Measurements from ENCODE around the gene CCDC146. TPM values are rescaled to one million over a fixed set of nuclear protein-coding genes. Genes with fewer than 3 reads are reported as not detected.

Gene CCDC146
- total RNA-seq, 1 experiment from 2014 or later = 2.2 TPM

DNA sequence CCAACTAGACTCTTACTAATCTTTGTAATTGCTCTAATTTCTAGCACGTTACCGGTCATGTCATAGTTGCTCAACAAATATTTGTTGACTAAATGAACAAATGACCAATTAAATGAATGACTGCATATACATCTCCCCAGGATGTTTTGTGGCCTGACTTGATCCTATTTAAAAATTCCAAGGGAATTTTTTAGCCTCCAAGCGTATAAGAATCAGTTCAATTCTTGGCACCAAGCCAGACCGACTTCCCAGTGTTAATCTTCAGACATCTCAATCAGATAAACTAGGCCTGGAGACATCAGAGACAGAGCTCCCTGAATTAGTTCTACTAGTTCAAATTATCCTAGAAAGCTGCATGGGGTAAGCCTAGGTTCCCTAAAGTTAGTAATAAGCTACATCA lies 197.7 kb downstream of the CCDC146 start:
- TF ChIP-seq, protein P1, sequence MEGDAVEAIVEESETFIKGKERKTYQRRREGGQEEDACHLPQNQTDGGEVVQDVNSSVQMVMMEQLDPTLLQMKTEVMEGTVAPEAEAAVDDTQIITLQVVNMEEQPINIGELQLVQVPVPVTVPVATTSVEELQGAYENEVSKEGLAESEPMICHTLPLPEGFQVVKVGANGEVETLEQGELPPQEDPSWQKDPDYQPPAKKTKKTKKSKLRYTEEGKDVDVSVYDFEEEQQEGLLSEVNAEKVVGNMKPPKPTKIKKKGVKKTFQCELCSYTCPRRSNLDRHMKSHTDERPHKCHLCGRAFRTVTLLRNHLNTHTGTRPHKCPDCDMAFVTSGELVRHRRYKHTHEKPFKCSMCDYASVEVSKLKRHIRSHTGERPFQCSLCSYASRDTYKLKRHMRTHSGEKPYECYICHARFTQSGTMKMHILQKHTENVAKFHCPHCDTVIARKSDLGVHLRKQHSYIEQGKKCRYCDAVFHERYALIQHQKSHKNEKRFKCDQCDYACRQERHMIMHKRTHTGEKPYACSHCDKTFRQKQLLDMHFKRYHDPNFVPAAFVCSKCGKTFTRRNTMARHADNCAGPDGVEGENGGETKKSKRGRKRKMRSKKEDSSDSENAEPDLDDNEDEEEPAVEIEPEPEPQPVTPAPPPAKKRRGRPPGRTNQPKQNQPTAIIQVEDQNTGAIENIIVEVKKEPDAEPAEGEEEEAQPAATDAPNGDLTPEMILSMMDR (conservative IDR thresholded peaks at IDR 0.05; ENCODE audit: low read depth, low read length) = no peak
- TF ChIP-seq EZH2 (IDR thresholded peaks at IDR 0.05; ENCODE audit: borderline replicate concordance, low read depth, low read length, poor library complexity, severe bottlenecking) = no peak
- no TSS peak for BruUV-seq (replicated peaks)
- ChIA-PET CTCF (no interaction called here), POLR2A (ENCODE audit: low non-redundant PET) (no interaction called here)
- no peaks in the 10 kb centered on the region for H3K36me3 ChIP-seq (ENCODE audit: insufficient read depth, low read length, poor library complexity, severe bottlenecking)
- no peaks in the 10 kb centered on the region for H3K4me1 ChIP-seq (ENCODE audit: insufficient read depth, low read length, poor library complexity, severe bottlenecking)
- intact Hi-C loops (cut with micrococcal nuclease; ENCODE audit: unreplicated experiment) = no loop called here
- peak; percentile 60 for DNase-seq (ENCODE audit: low spot score)
- H3K27ac ChIP-seq (ENCODE audit: low read depth, low read length, poor library complexity, severe bottlenecking) = no peak overlapping the region
- no peaks in the 10 kb centered on the region for H3K27me3 ChIP-seq (replicated peaks; ENCODE audit: insufficient read depth, low read depth, low read length, poor library complexity)
- H3K9me3 ChIP-seq (ENCODE audit: low read depth, low read length, poor library complexity, severe bottlenecking) = no peaks in the 10 kb centered on the region
- H3K4me3 ChIP-seq (ENCODE audit: low read depth, low read length, poor library complexity, severe bottlenecking) = no peak overlapping the region

- Histone ChIP-seq H3K4me3 (ENCODE audit: low read depth, low read length, poor library complexity, severe bottlenecking) (no peak overlapping the region), H3K27me3 (replicated peaks; ENCODE audit: insufficient read depth, low read depth, low read length, poor library complexity) (no peaks in the 10 kb centered on the region), H3K36me3 (ENCODE audit: insufficient read depth, low read length, poor library complexity, severe bottlenecking) (no peaks in the 10 kb centered on the region), H3K4me1 (ENCODE audit: insufficient read depth, low read length, poor library complexity, severe bottlenecking) (no peaks in the 10 kb centered on the region), H3K27ac (ENCODE audit: low read depth, low read length, poor library complexity, severe bottlenecking) (no peak overlapping the region), H3K9me3 (ENCODE audit: low read depth, low read length, poor library complexity, severe bottlenecking) (no peaks in the 10 kb centered on the region)
- intact Hi-C loops (cut with micrococcal nuclease; ENCODE audit: unreplicated experiment) = no loop called here
- CTCF ChIA-PET = no interaction called here
- no peak for TF ChIP-seq EZH2 (IDR thresholded peaks at IDR 0.05; ENCODE audit: borderline replicate concordance, low read depth, low read length, poor library complexity, severe bottlenecking)
- TF ChIP-seq, protein P1 (conservative IDR thresholded peaks at IDR 0.05; ENCODE audit: low read depth, low read length) = no peak
- BruUV-seq (replicated peaks) = no TSS peak
- POLR2A ChIA-PET (ENCODE audit: low non-redundant PET) = no interaction called here
- DNase-seq (ENCODE audit: low spot score) = no peak
These were observed 198.3 kb downstream of the CCDC146 start for GRCh38 chr7:77320714-77321113.

- no peak overlapping the region for H3K4me3 ChIP-seq (ENCODE audit: low read depth, low read length, poor library complexity, severe bottlenecking)
- no peak for DNase-seq (ENCODE audit: low spot score)
- BruUV-seq (replicated peaks) = no TSS peak
- no peak overlapping the region for H3K27ac ChIP-seq (ENCODE audit: low read depth, low read length, poor library complexity, severe bottlenecking)
- H3K36me3 ChIP-seq (ENCODE audit: insufficient read depth, low read length, poor library complexity, severe bottlenecking) = no peaks in the 10 kb centered on the region
- H3K4me1 ChIP-seq (ENCODE audit: insufficient read depth, low read length, poor library complexity, severe bottlenecking) = no peaks in the 10 kb centered on the region
- TF ChIP-seq EZH2 (IDR thresholded peaks at IDR 0.05; ENCODE audit: borderline replicate concordance, low read depth, low read length, poor library complexity, severe bottlenecking) = no peak
- TF ChIP-seq, protein P1 (conservative IDR thresholded peaks at IDR 0.05; ENCODE audit: low read depth, low read length) = no peak
- intact Hi-C loops (cut with micrococcal nuclease; ENCODE audit: unreplicated experiment) = no loop called here
- H3K9me3 ChIP-seq (ENCODE audit: low read depth, low read length, poor library complexity, severe bottlenecking) = no peaks in the 10 kb centered on the region
- CTCF ChIA-PET = no interaction called here
- no peaks in the 10 kb centered on the region for H3K27me3 ChIP-seq (replicated peaks; ENCODE audit: insufficient read depth, low read depth, low read length, poor library complexity)
- POLR2A ChIA-PET (ENCODE audit: low non-redundant PET) = no interaction called here
These were observed 198.9 kb downstream of the CCDC146 start for GRCh38 chr7:77321300-77321699.

Data from A673 (cell line).